ENCODE measurements around the gene NAA11.

Gene NAA11

GRCh38 chr4:79311279-79311678 lies 14.6 kb downstream of the NAA11 start:
- H3K4me3 ChIP-seq (ENCODE audit: low read depth, low read length), result no peak overlapping the region
- TF ChIP-seq MAX (IDR thresholded peaks at IDR 0.05; ENCODE audit: low read depth, low read length) (no peak), POLR2A (IDR thresholded peaks at IDR 0.05; ENCODE audit: extremely low read depth, insufficient read length) (no peak), MYC (IDR thresholded peaks at IDR 0.05; ENCODE audit: low read depth, low read length) (no peak)
- TF ChIP-seq, protein P1, sequence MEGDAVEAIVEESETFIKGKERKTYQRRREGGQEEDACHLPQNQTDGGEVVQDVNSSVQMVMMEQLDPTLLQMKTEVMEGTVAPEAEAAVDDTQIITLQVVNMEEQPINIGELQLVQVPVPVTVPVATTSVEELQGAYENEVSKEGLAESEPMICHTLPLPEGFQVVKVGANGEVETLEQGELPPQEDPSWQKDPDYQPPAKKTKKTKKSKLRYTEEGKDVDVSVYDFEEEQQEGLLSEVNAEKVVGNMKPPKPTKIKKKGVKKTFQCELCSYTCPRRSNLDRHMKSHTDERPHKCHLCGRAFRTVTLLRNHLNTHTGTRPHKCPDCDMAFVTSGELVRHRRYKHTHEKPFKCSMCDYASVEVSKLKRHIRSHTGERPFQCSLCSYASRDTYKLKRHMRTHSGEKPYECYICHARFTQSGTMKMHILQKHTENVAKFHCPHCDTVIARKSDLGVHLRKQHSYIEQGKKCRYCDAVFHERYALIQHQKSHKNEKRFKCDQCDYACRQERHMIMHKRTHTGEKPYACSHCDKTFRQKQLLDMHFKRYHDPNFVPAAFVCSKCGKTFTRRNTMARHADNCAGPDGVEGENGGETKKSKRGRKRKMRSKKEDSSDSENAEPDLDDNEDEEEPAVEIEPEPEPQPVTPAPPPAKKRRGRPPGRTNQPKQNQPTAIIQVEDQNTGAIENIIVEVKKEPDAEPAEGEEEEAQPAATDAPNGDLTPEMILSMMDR (IDR thresholded peaks at IDR 0.05; ENCODE audit: low read depth, low read length), result no peak
- DNase-seq (ENCODE audit: low read depth), result no peak

DNA sequence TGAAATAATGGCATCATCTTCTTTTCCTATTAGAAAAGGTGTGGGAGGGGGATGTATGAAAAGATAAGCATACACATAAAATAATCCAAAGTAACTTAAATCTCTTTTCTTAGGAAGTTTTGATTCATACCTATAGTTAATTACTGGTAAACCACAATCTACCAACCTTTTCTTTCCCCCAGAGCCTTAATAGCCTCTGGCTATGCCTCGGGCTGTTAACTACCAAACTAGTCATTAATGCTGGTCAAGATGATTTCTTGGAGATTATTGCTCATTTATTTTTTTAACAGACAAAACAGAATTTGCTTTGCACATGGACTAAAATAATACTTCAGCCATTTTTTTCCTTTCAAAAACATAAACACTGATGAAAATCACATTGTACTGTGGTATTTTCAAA lies 16.9 kb downstream of the NAA11 start:
- no peak for DNase-seq (ENCODE audit: low read depth)
- no peak for TF ChIP-seq POLR2A (IDR thresholded peaks at IDR 0.05; ENCODE audit: extremely low read depth, insufficient read length)
- no peak for TF ChIP-seq MYC (IDR thresholded peaks at IDR 0.05; ENCODE audit: low read depth, low read length)
- TF ChIP-seq, protein P1 (IDR thresholded peaks at IDR 0.05; ENCODE audit: low read depth, low read length), result no peak
- no peak for TF ChIP-seq MAX (IDR thresholded peaks at IDR 0.05; ENCODE audit: low read depth, low read length)
- H3K4me3 ChIP-seq (ENCODE audit: low read depth, low read length), result no peak overlapping the region

GRCh38 chr4:79308137-79308536 lies 17.7 kb downstream of the NAA11 start:
- DNase-seq (ENCODE audit: low read depth), result no peak
- TF ChIP-seq MAX (IDR thresholded peaks at IDR 0.05; ENCODE audit: low read depth, low read length) (no peak), MYC (IDR thresholded peaks at IDR 0.05; ENCODE audit: low read depth, low read length) (no peak), POLR2A (IDR thresholded peaks at IDR 0.05; ENCODE audit: extremely low read depth, insufficient read length) (no peak)
- TF ChIP-seq, protein P1 (IDR thresholded peaks at IDR 0.05; ENCODE audit: low read depth, low read length), result no peak
- H3K4me3 ChIP-seq (ENCODE audit: low read depth, low read length), result no peak overlapping the region

DNA sequence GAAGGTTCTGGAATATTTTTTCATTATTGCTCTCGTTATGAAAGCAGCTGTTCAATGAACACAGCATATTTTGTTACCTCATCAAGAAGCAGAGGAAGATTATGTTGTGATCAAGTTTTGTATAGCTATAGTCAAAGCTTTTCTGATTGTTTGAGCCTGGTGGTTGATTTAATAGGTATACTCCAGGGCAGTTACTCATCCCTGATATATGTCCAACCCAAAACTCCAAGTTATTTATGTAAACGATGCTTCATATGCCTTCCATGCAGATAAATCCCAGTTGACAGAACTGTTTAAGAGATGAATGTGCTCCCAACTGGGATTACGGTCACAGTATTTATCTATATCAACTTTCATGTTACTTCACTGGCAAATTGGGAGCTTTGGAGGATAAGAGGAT lies 19.1 kb downstream of the NAA11 start:
- TF ChIP-seq, protein P1 (IDR thresholded peaks at IDR 0.05; ENCODE audit: low read depth, low read length), result no peak
- TF ChIP-seq POLR2A (IDR thresholded peaks at IDR 0.05; ENCODE audit: extremely low read depth, insufficient read length), result no peak
- TF ChIP-seq MYC (IDR thresholded peaks at IDR 0.05; ENCODE audit: low read depth, low read length), result no peak
- no peak for TF ChIP-seq MAX (IDR thresholded peaks at IDR 0.05; ENCODE audit: low read depth, low read length)
- H3K4me3 ChIP-seq (ENCODE audit: low read depth, low read length), result no peak overlapping the region
- no peak for DNase-seq (ENCODE audit: low read depth)

- no peak overlapping the region for H3K4me3 ChIP-seq (ENCODE audit: low read depth, low read length)
- no peak for DNase-seq (ENCODE audit: low read depth)
- TF ChIP-seq, protein P1 (IDR thresholded peaks at IDR 0.05; ENCODE audit: low read depth, low read length), result no peak
- no peak for TF ChIP-seq POLR2A (IDR thresholded peaks at IDR 0.05; ENCODE audit: extremely low read depth, insufficient read length)
- TF ChIP-seq MYC (IDR thresholded peaks at IDR 0.05; ENCODE audit: low read depth, low read length), result no peak
- TF ChIP-seq MAX (IDR thresholded peaks at IDR 0.05; ENCODE audit: low read depth, low read length), result no peak
Measured at GRCh38 chr4:79300280-79300679, 25.6 kb downstream of the NAA11 start.

- TF ChIP-seq, protein P1 (IDR thresholded peaks at IDR 0.05; ENCODE audit: low read depth, low read length), result no peak
- no peak for TF ChIP-seq POLR2A (IDR thresholded peaks at IDR 0.05; ENCODE audit: extremely low read depth, insufficient read length)
- H3K4me3 ChIP-seq (ENCODE audit: low read depth, low read length), result no peak overlapping the region
- no peak for DNase-seq (ENCODE audit: low read depth)
Measured at GRCh38 chr4:79298484-79298883, 27.4 kb downstream of the NAA11 start.

All from NB4 (cell line).